GM12892 (cell line): ENCODE data around the gene BET1L.

ENCODE experiments used
- POLR2A ChIP-seq: IDR thresholded peaks from 2 replicates; pipeline ENCODE4 v1.6.1; 2011; ENCODE audit warnings: low read depth, low read length, control low read depth
- POLR2AphosphoS5 ChIP-seq: IDR thresholded peaks from 2 replicates; pipeline ENCODE4 v1.6.1; 2011; ENCODE audit warnings: low read depth, low read length, control low read depth
- TAF1 ChIP-seq: IDR thresholded peaks from 2 replicates; pipeline ENCODE4 v1.6.1; 2011; ENCODE audit warnings: low read depth, mild to moderate bottlenecking, control low read depth, low read length, borderline replicate concordance

DNA sequence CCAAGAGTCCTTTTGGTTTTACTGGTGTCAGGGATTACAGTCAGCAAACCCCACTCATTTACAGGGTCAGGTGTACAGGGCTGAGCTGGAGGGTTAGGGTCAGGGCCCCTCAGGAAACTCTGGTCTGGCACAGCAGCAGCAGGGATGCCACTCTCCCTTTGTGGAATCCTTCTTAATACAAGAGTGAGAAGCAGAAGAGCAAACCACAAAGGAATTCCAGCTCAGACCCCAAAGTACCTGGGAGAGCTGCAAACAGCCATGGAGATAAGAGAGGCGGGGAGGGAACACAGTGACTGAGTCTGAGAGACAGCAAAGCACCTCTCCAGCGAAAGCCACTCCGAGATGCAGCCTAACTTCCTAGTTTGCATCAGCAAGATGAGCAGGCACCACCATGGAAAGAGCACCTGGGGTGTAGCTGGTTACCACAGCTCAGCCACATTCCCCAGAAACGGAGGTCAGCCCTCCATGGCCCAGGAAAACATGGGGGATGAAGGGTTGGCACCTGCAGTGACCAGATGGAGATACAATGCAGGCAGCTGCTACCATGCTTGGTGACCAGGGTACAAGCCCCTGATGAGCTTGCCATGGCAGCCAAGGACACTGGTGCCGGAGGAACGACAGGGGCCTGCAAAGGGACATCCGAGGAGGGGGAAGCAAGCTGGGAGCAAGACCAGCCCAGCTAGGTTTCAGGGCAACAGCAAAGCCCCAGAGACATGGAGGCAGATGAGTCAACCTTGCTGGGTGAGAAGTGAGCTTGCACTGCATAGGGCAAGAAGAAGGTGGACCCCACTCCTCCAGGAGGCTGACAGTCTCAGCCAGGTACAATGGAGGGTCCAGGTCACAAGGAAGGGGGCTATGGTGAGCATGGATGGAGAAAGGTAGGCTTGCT, 3.9 kb downstream of the BET1L start:
- TF ChIP-seq POLR2AphosphoS5 (no peak), POLR2A (no peak; the same call in 1 of the 2 replicates), TAF1 (no peak)
